Kidney epithelial cell (primary cell): ENCODE data around the gene KIF3C. TPM values are rescaled to one million over a fixed set of nuclear protein-coding genes. Genes with fewer than 3 reads are reported as not detected.

ENCODE experiments used
- DNase-seq: peaks from one replicate; pipeline ENCODE4 v3.0.0-alpha.2; 2010; ENCODE audit warnings: low read depth
- H3K27me3 ChIP-seq: 2 replicates; pipeline ENCODE4 v1.6.0; 2011; ENCODE audit warnings: low read length; ENCODE audit not compliant: control insufficient read depth, insufficient read depth
- H3K36me3 ChIP-seq: 2 replicates; pipeline ENCODE4 v1.5.1; 2011; ENCODE audit warnings: low read length; ENCODE audit not compliant: control insufficient read depth, insufficient read depth
- H3K4me3 ChIP-seq: 2 replicates; pipeline ENCODE4 v1.5.1; 2011; ENCODE audit warnings: low read depth, mild to moderate bottlenecking, control low read depth, low read length
- CTCF ChIP-seq: IDR thresholded peaks from 2 replicates; pipeline ENCODE4 v1.5.1; 2011; ENCODE audit warnings: mild to moderate bottlenecking, moderate library complexity, low read length, control low read depth, inconsistent platforms; ENCODE audit not compliant: insufficient read depth, poor library complexity, severe bottlenecking
- total RNA-seq: library from RNA; depleted of rRNA; stranded (reverse); fragments of >200 nt; gene quantifications from 2 replicates; pipeline ENCODE4 v1.2.3, GENCODE V29; 2015

KIF3C gene
- total RNA-seq, 1 donor from 2014 or later, result 58.3 TPM

GRCh38 chr2:25981596-25982272 lies 563 bp downstream of the KIF3C start:
- DNase-seq, result no peak
- no peak for TF ChIP-seq CTCF
- no peaks in the 10 kb centered on the region for H3K36me3 ChIP-seq
- no peaks in the 10 kb centered on the region for H3K27me3 ChIP-seq
- peak overlapping the region; percentile 79 for H3K4me3 ChIP-seq

- no peaks in the 10 kb centered on the region for H3K36me3 ChIP-seq
- no peak for TF ChIP-seq CTCF
- no peak for DNase-seq
- H3K27me3 ChIP-seq, result no peaks in the 10 kb centered on the region
- H3K4me3 ChIP-seq, result no peak overlapping the region
Observed at GRCh38 chr2:25980951-25981350, 1.3 kb downstream of the KIF3C start.

- TF ChIP-seq CTCF, result no peak
- Histone ChIP-seq H3K4me3 (no peak overlapping the region), H3K36me3 (no peaks in the 10 kb centered on the region), H3K27me3 (no peaks in the 10 kb centered on the region)
- DNase-seq, result no peak
Observed at GRCh38 chr2:25980076-25980887, 2.0 kb downstream of the KIF3C start.

GRCh38 chr2:25979001-25979400 lies 3.3 kb downstream of the KIF3C start:
- H3K4me3 ChIP-seq, result no peak overlapping the region
- no peaks in the 10 kb centered on the region for H3K27me3 ChIP-seq
- no peak for TF ChIP-seq CTCF
- DNase-seq, result no peak
- no peaks in the 10 kb centered on the region for H3K36me3 ChIP-seq

- DNase-seq, result peak; percentile 78
- H3K4me3 ChIP-seq, result no peak overlapping the region
- no peak for TF ChIP-seq CTCF
- H3K36me3 ChIP-seq, result no peaks in the 10 kb centered on the region
- no peaks in the 10 kb centered on the region for H3K27me3 ChIP-seq
Observed at GRCh38 chr2:25977768-25978167, 4.5 kb downstream of the KIF3C start.
